Adrenal gland (tissue), 12 donors: ENCODE results near the gene METTL16. TPM values are rescaled to one million over a fixed set of nuclear protein-coding genes. Genes with fewer than 3 reads are reported as not detected.

Source experiments
- DNase-seq, 7 donors: peaks; one replicate each; pipeline ENCODE4 v3.0.0-alpha.2; 2019 to 2020
- H3K27ac ChIP-seq, 5 donors: fragments of 200-600 bp; sonication (generic) in 4 of 5; 1 replicate in 3 of 5; 2 replicates in 2 of 5; pipeline versions ENCODE4 v1.5.1 to v1.8.0; 2016 to 2020; ENCODE audit warnings: mild to moderate bottlenecking in 1 of 5
- H3K27me3 ChIP-seq: fragments of 200-600 bp; 2 replicates; pipeline ENCODE4 v1.8.0; 2021
- H3K36me3 ChIP-seq, 2 donors: fragments of 200-600 bp; replicated peaks in 1 of 2; 1 replicate in 1 of 2; 2 replicates in 1 of 2; pipeline versions ENCODE4 v1.5.1 to v1.8.0; 2018 to 2022
- H3K4me1 ChIP-seq, 2 donors: fragments of 200-600 bp; replicated peaks in 1 of 2; 1 replicate in 1 of 2; 2 replicates in 1 of 2; pipeline versions ENCODE4 v1.5.1 to v1.8.0; 2018 to 2021
- H3K4me3 ChIP-seq, 4 donors: fragments of 200-600 bp; sonication (generic) in 3 of 4; one replicate each; pipeline ENCODE4 v1.5.1; 2016 to 2018
- H3K9me3 ChIP-seq, 3 donors: fragments of 200-600 bp; sonication (generic) in 1 of 3; replicated peaks in 1 of 3; 1 replicate in 2 of 3; 2 replicates in 1 of 3; pipeline versions ENCODE4 v1.5.1 to v1.8.0; 2016 to 2021
- CTCF ChIP-seq, 6 experiments: fragments of 450-650 bp in 4 of 6; fragments of 200-600 bp in 2 of 6; sonication (generic) in 1 of 6; IDR thresholded peaks; 1 replicate in 5 of 6; 2 replicates in 1 of 6; pipeline versions ENCODE4 v1.5.1 to v1.8.0; 2016 to 2021; ENCODE audit warnings: antibody characterized with exemption in 6 of 6, mild to moderate bottlenecking in 2 of 6, moderate library complexity in 1 of 6
- POLR2A ChIP-seq, 2 donors: fragments of 450-650 bp; IDR thresholded peaks; one replicate each; pipeline ENCODE4 v1.6.1; 2017; ENCODE audit warnings: antibody characterized with exemption in 2 of 2, mild to moderate bottlenecking in 2 of 2, moderate library complexity in 1 of 2
- WGBS, 4 donors: extraction: QIAGEN DNeasy Blood & Tissue Kit in 2 of 4; methylation state at CpG; one replicate each; pipeline versions ENCODE4 v1.1.5 to v1.1.7; 2013 to 2017; 5-methylcytosine and 5-hydroxymethylcytosine counted together
- intact Hi-C, 2 donors: fragments of 100-400 bp; cut with DNase I; formaldehyde crosslinking; loops; one replicate each; pipeline versions ENCODE4 v1.14.1 to v1.15.0; 2022 to 2023
- polyA plus RNA-seq, 3 donors: library from polyadenylated mRNA; stranded (reverse); fragments of 200-250 nt in 2 of 3; fragments of 350-450 nt in 1 of 3; fragmentation: Illumina TruSeq in 1 of 3; extraction: RNeasy Lipid Tissue Mini Kit (QIAGEN cat#74804) in 1 of 3; gene quantifications; one replicate each; pipeline ENCODE4 v1.2.3, GENCODE V29; 2013 to 2014
- total RNA-seq, 9 donors: library from RNA; depleted of rRNA in 4 of 9; stranded (reverse); fragments of >200 nt in 4 of 9; fragments of 120-200 nt in 1 of 9; fragmentation: NEBNext Ultra II Directional in 1 of 9; extraction: Animal tissue kit (Norgen Biotek cat#: 25700) in 1 of 9; gene quantifications; one replicate each; pipeline versions ENCODE4 v1.1.0 to v1.2.4, GENCODE V29; 2013 to 2023
- donor health status: healthy with polysubstance abuse.
- donor health status: Bipolar disorder and iron deficiency.
- donor health status: DM: yes; HTN: yes; CAD: no.
- donor health status: DM: no; HTN: no; CAD: no.
- donor health status: DM: no; HTN: no; CAD: no.
- donor health status: DM: yes; HTN: yes; CAD: no.

The METTL16 gene
- total and polyA plus RNA-seq, 12 donors = 15.3 to 94.7 (median 33.2) TPM

GRCh38 chr17:2390199-2390836 is 121.4 kb downstream of the METTL16 start:
- intact Hi-C loops = loop anchor here in 1 of 2 donors (2.0 kb wide), 1 partner anchor 22 kb away; no protein-coding TSS in a partner anchor
- no peak for TF ChIP-seq POLR2A (IDR thresholded peaks at IDR 0.05)
- no peak for TF ChIP-seq CTCF (IDR thresholded peaks at IDR 0.05)
- no peaks in the 10 kb centered on the region for H3K27me3 ChIP-seq
- DNase-seq = peak in 1 of 7 donors; percentile 33
- peak overlapping the region in 3 of 5 donors; percentile 80 to 99 (median 97) for H3K27ac ChIP-seq
- H3K9me3 ChIP-seq = no peaks in the 10 kb centered on the region
- H3K36me3 ChIP-seq = peaks cover 0 to 25% of the 10 kb centered on the region in 2 donors
- peaks cover 23 to 47% of the 10 kb centered on the region in 2 donors for H3K4me1 ChIP-seq
- no peak overlapping the region for H3K4me3 ChIP-seq
- 52 to 80% (median 74%) methylated on average over 2 to 12 of the region's 12 CpGs for WGBS, 4 donors

GRCh38 chr17:2388683-2389055 is 123.0 kb downstream of the METTL16 start:
- Histone ChIP-seq H3K36me3 (peaks cover 0 to 25% of the 10 kb centered on the region in 2 donors), H3K4me1 (peaks cover 9 to 40% of the 10 kb centered on the region in 2 donors), H3K4me3 (no peak overlapping the region), H3K9me3 (no peaks in the 10 kb centered on the region), H3K27ac (no peak overlapping the region), H3K27me3 (no peaks in the 10 kb centered on the region)
- no peak for DNase-seq
- intact Hi-C loops = no loop called here
- 88 to 92% (median 89%) methylated on average over 15 of the region's 15 CpGs for WGBS, 4 donors
- no peak for TF ChIP-seq POLR2A (IDR thresholded peaks at IDR 0.05)
- no peak for TF ChIP-seq CTCF (IDR thresholded peaks at IDR 0.05)

DNA sequence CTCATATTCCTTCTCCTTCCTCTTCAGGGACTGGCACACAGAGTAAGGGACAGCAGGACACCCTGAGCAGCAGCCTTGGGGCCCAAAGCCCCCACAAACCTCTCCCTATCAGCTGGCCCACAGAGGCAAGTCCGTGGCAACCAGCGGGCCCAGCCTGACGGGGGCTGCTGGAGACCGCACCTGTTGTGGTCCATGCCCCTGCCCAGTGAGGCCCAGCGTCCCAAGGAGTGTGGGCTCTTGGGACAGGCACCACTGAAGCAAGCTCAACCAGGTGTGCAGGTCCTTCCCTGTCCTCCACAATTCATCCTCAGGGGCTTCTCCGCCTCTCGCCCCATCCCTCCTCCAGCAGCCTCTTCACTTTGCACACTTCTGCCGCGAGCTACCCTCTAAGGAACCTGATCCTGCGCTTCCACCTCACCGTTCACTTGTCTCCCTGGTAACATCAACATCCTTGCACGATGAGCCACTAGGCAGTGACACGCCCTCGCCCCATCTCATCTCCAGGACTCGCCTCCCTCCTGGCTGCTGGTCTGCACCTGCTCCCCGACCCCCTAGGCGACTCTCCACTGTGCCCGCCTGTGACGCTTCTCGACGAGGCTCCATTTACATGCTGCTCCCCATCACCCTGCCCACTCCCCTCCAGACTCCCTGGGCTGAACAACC is 123.5 kb downstream of the METTL16 start:
- intact Hi-C loops = no loop called here

More for the DNA sequence above, 123.5 kb downstream of the METTL16 start:
- H3K27me3 ChIP-seq = no peaks in the 10 kb centered on the region
- H3K9me3 ChIP-seq = no peaks in the 10 kb centered on the region
- TF ChIP-seq CTCF (IDR thresholded peaks at IDR 0.05) (no peak), POLR2A (IDR thresholded peaks at IDR 0.05) (no peak)
- H3K27ac ChIP-seq = no peak overlapping the region
- WGBS, 4 donors = 89 to 92% (median 89%) methylated on average over 21 of the region's 21 CpGs
- DNase-seq = no peak
- H3K36me3 ChIP-seq = peaks cover 0 to 25% of the 10 kb centered on the region in 2 donors
- no peak overlapping the region for H3K4me3 ChIP-seq
- H3K4me1 ChIP-seq = peaks cover 9 to 44% of the 10 kb centered on the region in 2 donors
